Kidney tubule cell (primary cell): Measurements from ENCODE around the gene TAF4B.

Experiments
- DNase-seq: peaks from one replicate; pipeline ENCODE4 v3.0.0-alpha.2; 2018; ENCODE audit warnings: low spot score

TAF4B gene

GRCh38 chr18:26304511-26304910, 78.3 kb downstream of the TAF4B start:
- no peak for DNase-seq

- DNase-seq = peak; percentile 61
These were observed 81.0 kb downstream of the TAF4B start for GRCh38 chr18:26307161-26307773.

- DNase-seq = peak; percentile 12
These were observed 83.0 kb downstream of the TAF4B start for GRCh38 chr18:26309281-26309680.

GRCh38 chr18:26312199-26312598, 86.0 kb downstream of the TAF4B start:
- no peak for DNase-seq

GRCh38 chr18:26317398-26317797, 91.2 kb downstream of the TAF4B start:
- no peak for DNase-seq

- DNase-seq = no peak
These were observed 94.4 kb downstream of the TAF4B start for GRCh38 chr18:26320686-26321085.

- peak; percentile 19 for DNase-seq
These were observed 96.8 kb downstream of the TAF4B start for GRCh38 chr18:26322890-26323653.

GRCh38 chr18:26325771-26326170, 99.5 kb downstream of the TAF4B start:
- no peak for DNase-seq

GRCh38 chr18:26327062-26327461, 100.8 kb downstream of the TAF4B start:
- peak; percentile 43 for DNase-seq

- DNase-seq = no peak
These were observed 106.7 kb downstream of the TAF4B start for GRCh38 chr18:26332991-26333390.

- DNase-seq = no peak
These were observed 108.9 kb downstream of the TAF4B start for GRCh38 chr18:26335156-26335555.

GRCh38 chr18:26335571-26336487, 109.6 kb downstream of the TAF4B start:
- DNase-seq = no peak

GRCh38 chr18:26336572-26336971, 110.3 kb downstream of the TAF4B start:
- no peak for DNase-seq

- peak; percentile 6 for DNase-seq
These were observed 116.4 kb downstream of the TAF4B start for GRCh38 chr18:26342646-26343045.

GRCh38 chr18:26350961-26351360, 124.7 kb downstream of the TAF4B start:
- DNase-seq = no peak

- DNase-seq = no peak
These were observed 130.0 kb downstream of the TAF4B start for GRCh38 chr18:26356045-26356785.

GRCh38 chr18:26357960-26358359, 131.7 kb downstream of the TAF4B start:
- DNase-seq = no peak

- no peak for DNase-seq
These were observed 135.8 kb downstream of the TAF4B start for GRCh38 chr18:26362021-26362420.

GRCh38 chr18:26367425-26367824, 141.2 kb downstream of the TAF4B start:
- DNase-seq = no peak

- no peak for DNase-seq
These were observed 143.8 kb downstream of the TAF4B start for GRCh38 chr18:26370037-26370436.

- no peak for DNase-seq
These were observed 149.9 kb downstream of the TAF4B start for GRCh38 chr18:26376105-26376504.

GRCh38 chr18:26378701-26379100, 152.5 kb downstream of the TAF4B start:
- no peak for DNase-seq
